Measurements from ENCODE around the gene MTHFSD.

DNA sequence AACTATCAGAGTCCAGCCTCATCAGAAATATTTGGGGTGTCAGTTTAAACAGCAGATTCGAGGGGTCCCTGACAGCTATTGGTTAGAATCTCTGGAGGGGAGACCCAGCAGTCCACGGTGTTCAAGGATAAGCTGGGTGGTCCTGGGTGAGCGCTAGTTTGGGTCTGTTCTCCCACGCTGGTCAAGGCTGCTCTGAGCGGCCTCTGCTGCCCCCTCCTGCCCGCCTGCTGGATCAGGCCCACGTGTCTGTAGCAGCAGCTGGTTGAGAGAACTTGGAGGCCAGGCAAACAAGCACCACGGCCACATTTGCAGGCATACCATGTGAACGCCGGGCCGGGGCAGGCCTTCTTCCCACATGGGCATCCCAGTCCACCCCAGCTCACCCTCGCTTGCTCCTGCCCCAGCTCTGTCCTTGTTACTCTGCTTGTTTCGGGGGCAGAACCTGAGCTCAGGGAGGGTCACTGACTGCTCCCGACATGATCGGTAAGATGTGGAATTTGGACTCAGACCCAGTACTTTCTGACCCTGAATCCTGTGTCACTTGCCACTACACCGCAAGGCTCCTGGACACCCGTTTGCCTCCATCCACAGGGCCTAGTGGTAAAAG, 37.3 kb downstream of the MTHFSD start:
- TF ChIP-seq CTCF (IDR thresholded peaks at IDR 0.05) (peak; percentile 50 to 81 (median 64)), POLR2AphosphoS5 (IDR thresholded peaks at IDR 0.05) (peak in 1 of 2 donors; percentile 25), POLR2A (IDR thresholded peaks at IDR 0.05) (no peak), EP300 (IDR thresholded peaks at IDR 0.05) (no peak)
